ENCODE results near the gene MRPS6. TPM values are rescaled to one million over a fixed set of nuclear protein-coding genes. Genes with fewer than 3 reads are reported as not detected.

The MRPS6 gene
- total RNA-seq, 1 experiment from 2014 or later, result 109 TPM

GRCh38 chr21:34078915-34079314 lies 5.5 kb downstream of the MRPS6 start:
- no peak for ATAC-seq
- intact Hi-C loops (cut with micrococcal nuclease; ENCODE audit: unreplicated experiment), result loop anchor here (10.0 kb wide), 1 partner anchor 134 kb away; no protein-coding TSS in a partner anchor
- CTCF ChIA-PET, result no interaction called here

GRCh38 chr21:34080710-34081109 lies 7.3 kb downstream of the MRPS6 start:
- TF ChIP-seq TCF7L2 (IDR thresholded peaks at IDR 0.05; ENCODE audit: low read depth, low read length) (no peak), SIN3A (IDR thresholded peaks at IDR 0.05; ENCODE audit: borderline replicate concordance, insufficient read depth, low read depth, low read length) (no peak), CTCF (IDR thresholded peaks at IDR 0.05) (no peak), REST (IDR thresholded peaks at IDR 0.05; ENCODE audit: insufficient read depth in 1 of 2, low read depth in 2 of 2, low read length in 1 of 2) (no peak), POLR2AphosphoS5 (IDR thresholded peaks at IDR 0.05; ENCODE audit: low read depth, low read length) (no peak)
- no peaks in the 10 kb centered on the region for H3K27me3 ChIP-seq (ENCODE audit: control insufficient read depth, insufficient read depth, low read length)
- H3K27ac ChIP-seq (ENCODE audit: low read length), result no peak overlapping the region
- BruUV-seq (replicated peaks), result no TSS peak
- peaks cover 9% of the 10 kb centered on the region for H3K36me3 ChIP-seq (ENCODE audit: control insufficient read depth, insufficient read depth, low read length)
- in situ Hi-C loops (cut with HindIII; ENCODE audit: low pct_unique_long_range_greater_than_20kb, low sequenced_read_pairs), result no loop called here
- H3K9me3 ChIP-seq (ENCODE audit: control insufficient read depth, insufficient read depth, low read depth, low read length), result no peaks in the 10 kb centered on the region
- H3K4me3 ChIP-seq (ENCODE audit: low read depth in 2 of 2, low read length in 2 of 2), result no peak overlapping the region
- CTCF ChIA-PET, result no interaction called here
- DNase-seq (ENCODE audit: low read depth, low spot score), result no peak
- POLR2A ChIA-PET, result no interaction called here
- intact Hi-C loops (cut with micrococcal nuclease; ENCODE audit: unreplicated experiment), result no loop called here
- no peak for ATAC-seq
- H3K4me1 ChIP-seq (ENCODE audit: control insufficient read depth, insufficient read depth, low read length), result peaks cover 61% of the 10 kb centered on the region

More at GRCh38 chr21:34078915-34079314, 5.5 kb downstream of the MRPS6 start:
- BruUV-seq (replicated peaks), result no TSS peak
- POLR2A ChIA-PET, result no interaction called here
- no peak for TF ChIP-seq SIN3A (IDR thresholded peaks at IDR 0.05; ENCODE audit: borderline replicate concordance, insufficient read depth, low read depth, low read length)
- Histone ChIP-seq H3K27me3 (ENCODE audit: control insufficient read depth, insufficient read depth, low read length) (no peaks in the 10 kb centered on the region), H3K4me3 (ENCODE audit: low read depth in 2 of 2, low read length in 2 of 2) (no peak overlapping the region), H3K9me3 (ENCODE audit: control insufficient read depth, insufficient read depth, low read depth, low read length) (no peaks in the 10 kb centered on the region), H3K27ac (ENCODE audit: low read length) (peak overlapping the region; percentile 48; the same call in 1 of the 2 replicates), H3K4me1 (ENCODE audit: control insufficient read depth, insufficient read depth, low read length) (peaks cover 61% of the 10 kb centered on the region), H3K36me3 (ENCODE audit: control insufficient read depth, insufficient read depth, low read length) (peaks cover 13% of the 10 kb centered on the region)
- in situ Hi-C loops (cut with HindIII; ENCODE audit: low pct_unique_long_range_greater_than_20kb, low sequenced_read_pairs), result no loop called here
- DNase-seq (ENCODE audit: low read depth, low spot score), result no peak

- peaks cover 9% of the 10 kb centered on the region for H3K36me3 ChIP-seq (ENCODE audit: control insufficient read depth, insufficient read depth, low read length)
- TF ChIP-seq REST (IDR thresholded peaks at IDR 0.05; ENCODE audit: insufficient read depth in 1 of 2, low read depth in 2 of 2, low read length in 1 of 2), result no peak
- no peak for TF ChIP-seq POLR2AphosphoS5 (IDR thresholded peaks at IDR 0.05; ENCODE audit: low read depth, low read length)
- TF ChIP-seq TCF7L2 (IDR thresholded peaks at IDR 0.05; ENCODE audit: low read depth, low read length), result no peak
- no peak for TF ChIP-seq CTCF (IDR thresholded peaks at IDR 0.05)
- no peak for TF ChIP-seq SIN3A (IDR thresholded peaks at IDR 0.05; ENCODE audit: borderline replicate concordance, insufficient read depth, low read depth, low read length)
- no peaks in the 10 kb centered on the region for H3K9me3 ChIP-seq (ENCODE audit: control insufficient read depth, insufficient read depth, low read depth, low read length)
- intact Hi-C loops (cut with micrococcal nuclease; ENCODE audit: unreplicated experiment), result no loop called here
- H3K4me1 ChIP-seq (ENCODE audit: control insufficient read depth, insufficient read depth, low read length), result peaks cover 60% of the 10 kb centered on the region
- in situ Hi-C loops (cut with HindIII; ENCODE audit: low pct_unique_long_range_greater_than_20kb, low sequenced_read_pairs), result no loop called here
- no TSS peak for BruUV-seq (replicated peaks)
- ChIA-PET CTCF (no interaction called here), POLR2A (no interaction called here)
- no peak overlapping the region for H3K27ac ChIP-seq (ENCODE audit: low read length)
- no peak overlapping the region for H3K4me3 ChIP-seq (ENCODE audit: low read depth in 2 of 2, low read length in 2 of 2)
- no peak for ATAC-seq
- DNase-seq (ENCODE audit: low read depth, low spot score), result no peak
- H3K27me3 ChIP-seq (ENCODE audit: control insufficient read depth, insufficient read depth, low read length), result no peaks in the 10 kb centered on the region
These were observed 9.4 kb downstream of the MRPS6 start for GRCh38 chr21:34082769-34083168.
